ENCODE results near the gene NEO1. TPM values are rescaled to one million over a fixed set of nuclear protein-coding genes. Genes with fewer than 3 reads are reported as not detected.

NEO1 gene
- total and polyA plus RNA-seq, 9 of the 15 experiments (the other 6 are each of a cell fraction or from before 2014, with no cell fraction given), result 0.08 to 1.7 (median 0.48) TPM

- TF ChIP-seq REST (IDR thresholded peaks at IDR 0.05; ENCODE audit: borderline replicate concordance), result no peak
- TF ChIP-seq REST (CRISPR knock-in tag; IDR thresholded peaks at IDR 0.05; ENCODE audit: low read depth), result no peak
- TF ChIP-seq SMAD4 (CRISPR knock-in tag; conservative IDR thresholded peaks at IDR 0.05), result no peak
- TF ChIP-seq, protein P1, sequence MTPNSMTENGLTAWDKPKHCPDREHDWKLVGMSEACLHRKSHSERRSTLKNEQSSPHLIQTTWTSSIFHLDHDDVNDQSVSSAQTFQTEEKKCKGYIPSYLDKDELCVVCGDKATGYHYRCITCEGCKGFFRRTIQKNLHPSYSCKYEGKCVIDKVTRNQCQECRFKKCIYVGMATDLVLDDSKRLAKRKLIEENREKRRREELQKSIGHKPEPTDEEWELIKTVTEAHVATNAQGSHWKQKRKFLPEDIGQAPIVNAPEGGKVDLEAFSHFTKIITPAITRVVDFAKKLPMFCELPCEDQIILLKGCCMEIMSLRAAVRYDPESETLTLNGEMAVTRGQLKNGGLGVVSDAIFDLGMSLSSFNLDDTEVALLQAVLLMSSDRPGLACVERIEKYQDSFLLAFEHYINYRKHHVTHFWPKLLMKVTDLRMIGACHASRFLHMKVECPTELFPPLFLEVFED (CRISPR knock-in tag; conservative IDR thresholded peaks at IDR 0.05), result no peak
- TF ChIP-seq SRSF1 (IDR thresholded peaks at IDR 0.05; ENCODE audit: low read depth, low read length), result no peak
- no peak for TF ChIP-seq FIP1L1 (IDR thresholded peaks at IDR 0.05; ENCODE audit: low read depth, low read length, poor library complexity, severe bottlenecking)
- no peak for TF ChIP-seq NR3C1 (CRISPR knock-in tag; IDR thresholded peaks at IDR 0.05)
- TF ChIP-seq ZNF589 (CRISPR knock-in tag; IDR thresholded peaks at IDR 0.05; ENCODE audit: low read depth), result no peak
- no peak for TF ChIP-seq FOS (IDR thresholded peaks at IDR 0.05; ENCODE audit: extremely low read depth, insufficient read length)
These were observed 291.8 kb downstream of the NEO1 start (continued) for GRCh38 chr15:73344056-73344455.
